ENCODE results near the gene TRIP4.

DNA sequence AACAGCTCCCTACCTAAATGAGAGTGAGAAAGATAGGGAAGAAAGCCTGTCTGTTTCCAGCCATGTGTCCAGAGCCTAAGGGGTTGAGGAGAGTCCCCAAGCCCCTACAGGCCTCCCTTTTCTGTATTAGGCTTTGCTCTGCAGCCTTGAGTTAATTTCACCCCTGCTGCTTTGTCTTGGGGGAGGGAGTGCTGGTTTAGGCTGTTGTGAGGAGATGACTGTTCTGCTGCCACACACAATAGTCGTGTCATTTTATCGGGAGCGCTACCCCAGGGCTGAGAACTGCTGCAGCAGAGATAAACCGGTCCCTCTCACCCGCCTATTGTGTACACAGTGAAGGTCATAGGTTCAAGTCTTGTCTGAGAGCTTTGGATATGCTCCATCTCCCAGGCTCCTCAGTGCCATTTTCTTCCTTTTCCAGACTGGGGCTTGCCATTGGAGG lies 74.1 kb downstream of the TRIP4 start:
- TF ChIP-seq POLR2A (IDR thresholded peaks at IDR 0.05; ENCODE audit: borderline replicate concordance, extremely low read depth, insufficient read depth, insufficient read length), result no peak
- TF ChIP-seq POLR2AphosphoS5 (IDR thresholded peaks at IDR 0.05; ENCODE audit: low read depth, low read length), result no peak
- no peak for TF ChIP-seq EZH2 (IDR thresholded peaks at IDR 0.05)
- TF ChIP-seq TCF7L2 (IDR thresholded peaks at IDR 0.05; ENCODE audit: borderline replicate concordance, extremely low read depth, insufficient read depth, insufficient read length), result no peak

Data from HCT116 (cell line).